Stimulated activated CD4-positive, alpha-beta T cell treated with anti-CD3 and anti-CD28 coated beads, Interleukin-4, amount 100 ng/mL, for 4 hours (primary cell): ENCODE data around the gene ZNF691.
"Not testable (repeated sequence)": the region's sequence is repeated elsewhere in the genome, so short reads cannot be mapped to it uniquely, and the experiment has no call there.

Experiments
- DNase-seq, 2 experiments: peaks; one replicate each; pipeline ENCODE4 v3.0.0-alpha.2; 2020

The ZNF691 gene, protein sequence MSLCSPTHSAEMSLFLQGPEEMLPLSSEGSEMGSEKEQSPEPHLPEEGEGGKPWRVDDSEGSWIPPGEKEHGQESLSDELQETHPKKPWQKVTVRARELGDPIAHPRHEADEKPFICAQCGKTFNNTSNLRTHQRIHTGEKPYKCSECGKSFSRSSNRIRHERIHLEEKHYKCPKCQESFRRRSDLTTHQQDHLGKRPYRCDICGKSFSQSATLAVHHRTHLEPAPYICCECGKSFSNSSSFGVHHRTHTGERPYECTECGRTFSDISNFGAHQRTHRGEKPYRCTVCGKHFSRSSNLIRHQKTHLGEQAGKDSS

DNA sequence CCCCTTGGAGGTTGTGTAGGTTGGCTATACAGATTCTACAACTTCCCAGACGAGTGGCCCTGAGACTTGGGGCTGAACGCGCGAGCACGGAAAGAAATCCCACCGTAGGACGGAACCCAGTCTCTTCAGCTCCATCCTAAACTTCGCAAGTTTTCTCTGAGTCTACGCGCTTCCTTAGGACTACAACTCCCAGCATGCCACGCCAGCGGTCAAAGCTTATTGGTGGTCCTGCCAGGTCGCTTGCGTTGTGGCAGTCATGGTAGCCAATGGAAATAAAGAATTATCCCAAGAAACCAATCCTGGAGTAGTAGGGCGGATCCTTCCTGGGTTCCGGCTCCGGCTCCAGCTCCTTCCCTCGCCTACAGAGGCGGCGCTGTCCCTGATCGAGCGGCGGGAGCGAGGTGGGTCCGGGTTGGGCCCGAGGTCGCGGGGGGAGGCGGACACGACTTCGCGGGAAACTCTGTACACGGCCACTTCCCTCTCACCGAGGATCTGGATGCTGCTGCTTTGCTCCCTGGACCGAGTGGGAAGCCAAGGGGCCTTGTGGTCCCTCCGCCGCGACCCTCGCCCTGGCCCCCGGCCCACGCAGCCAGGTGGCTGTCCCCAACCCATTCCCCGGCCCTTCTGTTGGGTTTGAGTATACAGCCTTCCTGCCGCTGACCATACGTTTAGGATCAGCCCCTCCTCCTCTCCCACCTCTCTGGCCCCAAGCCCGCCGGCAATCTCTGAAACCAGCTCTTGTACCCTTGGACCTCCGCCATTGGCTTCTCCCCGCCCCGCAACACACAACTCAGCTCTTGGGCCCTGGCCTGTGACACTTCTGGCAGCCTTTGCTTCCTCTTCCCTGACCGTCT, at the start of gene ZNF691:
Gene ZNF691 (plus strand): TSS at position 357 of the 854 bp plus-strand sequence. CDS start 3,046 bp downstream, outside the sequence.
- DNase-seq: peak; percentile 78 to 90

DNA sequence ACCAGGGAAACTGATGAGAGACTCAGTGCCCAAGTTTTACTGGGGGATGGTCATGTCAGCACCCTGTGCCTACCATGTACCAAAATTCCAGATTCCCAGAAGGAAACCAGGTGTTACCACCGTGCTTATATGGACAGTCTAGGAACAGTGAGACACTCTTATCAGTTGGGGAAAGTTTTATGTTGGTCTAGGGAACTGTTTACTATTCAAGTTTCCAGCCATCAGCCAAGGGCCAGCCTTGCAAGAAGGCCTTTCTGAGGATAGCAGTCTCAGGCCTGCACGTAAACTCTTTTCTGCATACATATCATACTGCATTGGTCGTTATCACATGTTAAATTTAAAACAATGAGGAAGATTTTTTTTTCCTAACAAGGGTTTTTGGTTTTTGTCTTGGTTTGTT, 49.0 kb upstream of the ZNF691 start:
- DNase-seq: no peak

DNA sequence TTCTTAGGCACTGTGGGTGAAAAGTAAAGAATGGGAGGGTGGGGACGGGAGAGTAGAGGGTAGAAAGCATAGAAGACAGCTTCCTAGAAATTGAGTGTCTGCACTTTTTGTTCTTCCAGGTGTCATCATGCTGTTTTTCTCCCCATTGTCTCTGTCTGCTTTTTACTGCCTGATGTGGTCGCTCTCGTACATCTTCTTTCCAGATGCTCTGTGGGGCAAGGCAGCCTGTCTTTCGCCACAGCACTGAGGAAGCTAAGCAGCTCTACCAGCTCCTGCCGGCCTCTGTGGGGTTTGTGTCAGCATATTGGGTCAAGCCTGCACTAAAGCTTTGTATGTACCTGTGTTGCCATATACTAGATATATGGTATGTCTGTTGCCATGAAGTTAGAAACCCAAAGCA, 48.4 kb upstream of the ZNF691 start:
- no peak for DNase-seq

DNA sequence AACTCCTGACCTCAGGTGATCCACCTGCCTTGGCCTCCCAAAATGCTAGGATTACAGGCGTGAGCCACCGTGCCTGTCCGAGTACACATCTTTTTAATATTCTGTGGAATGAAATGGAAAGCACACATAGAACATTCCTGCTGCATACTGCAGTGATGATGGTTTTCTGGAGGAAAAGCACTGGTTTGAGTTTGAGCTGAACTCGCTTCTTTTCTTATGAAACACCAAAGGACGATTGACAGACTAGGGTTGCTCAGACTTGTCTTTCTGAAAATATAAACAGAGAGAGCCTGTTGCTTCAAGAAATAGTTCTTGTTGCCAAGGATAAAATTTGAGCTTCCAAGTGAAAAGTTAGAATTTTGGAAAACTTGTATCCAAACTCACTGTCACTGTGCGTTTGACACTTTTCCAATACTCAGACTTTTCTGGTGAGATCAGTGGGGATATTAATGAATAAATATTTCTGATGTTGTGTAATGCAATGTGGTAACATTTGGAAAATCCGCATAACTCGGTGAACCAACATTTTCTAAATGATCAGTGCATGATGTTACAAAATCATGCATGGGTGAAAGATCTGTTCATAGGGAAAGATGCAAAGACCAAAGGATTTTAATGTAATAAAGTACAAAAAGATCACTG, 44.5 kb upstream of the ZNF691 start:
- DNase-seq: no peak

DNA sequence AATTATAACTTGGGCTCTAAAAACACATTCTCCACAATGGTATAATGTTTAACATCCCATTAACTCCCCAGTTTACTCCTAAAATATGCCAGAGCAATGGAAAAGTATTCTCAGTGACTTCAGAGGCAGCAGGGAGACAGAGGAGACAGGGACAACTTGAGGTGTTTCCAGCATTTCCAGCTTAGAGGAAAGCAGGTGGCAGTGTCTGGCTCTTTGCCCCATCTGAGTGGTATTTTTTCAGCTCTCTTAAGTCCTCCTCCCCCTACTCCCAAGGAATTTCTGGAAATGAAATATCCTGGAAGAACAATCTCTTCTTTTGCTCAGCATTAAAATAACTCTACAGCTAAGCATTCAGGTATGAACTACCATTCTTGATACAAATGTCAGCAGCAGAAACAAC, 40.2 kb upstream of the ZNF691 start:
- DNase-seq: no peak

DNA sequence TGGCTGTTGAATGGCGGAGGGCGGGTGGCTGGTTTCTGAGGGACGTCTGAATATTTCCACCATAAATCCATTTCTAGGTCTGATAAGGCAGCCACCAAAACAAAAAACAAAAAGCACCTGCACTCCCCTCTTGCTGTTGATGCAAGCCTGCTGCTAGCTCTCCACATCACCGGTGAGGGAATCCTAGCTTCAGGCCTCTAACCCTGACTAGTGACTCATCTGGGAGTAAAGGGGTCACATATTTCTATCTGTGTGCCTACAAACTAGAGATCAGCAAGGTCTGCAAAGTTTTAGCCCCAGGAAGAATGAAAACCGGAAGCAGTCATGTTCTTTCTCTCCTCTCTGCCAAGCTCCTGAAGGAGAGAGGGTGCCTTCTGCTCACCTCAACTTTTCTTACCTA, 39.8 kb upstream of the ZNF691 start:
- DNase-seq: no peak

DNA sequence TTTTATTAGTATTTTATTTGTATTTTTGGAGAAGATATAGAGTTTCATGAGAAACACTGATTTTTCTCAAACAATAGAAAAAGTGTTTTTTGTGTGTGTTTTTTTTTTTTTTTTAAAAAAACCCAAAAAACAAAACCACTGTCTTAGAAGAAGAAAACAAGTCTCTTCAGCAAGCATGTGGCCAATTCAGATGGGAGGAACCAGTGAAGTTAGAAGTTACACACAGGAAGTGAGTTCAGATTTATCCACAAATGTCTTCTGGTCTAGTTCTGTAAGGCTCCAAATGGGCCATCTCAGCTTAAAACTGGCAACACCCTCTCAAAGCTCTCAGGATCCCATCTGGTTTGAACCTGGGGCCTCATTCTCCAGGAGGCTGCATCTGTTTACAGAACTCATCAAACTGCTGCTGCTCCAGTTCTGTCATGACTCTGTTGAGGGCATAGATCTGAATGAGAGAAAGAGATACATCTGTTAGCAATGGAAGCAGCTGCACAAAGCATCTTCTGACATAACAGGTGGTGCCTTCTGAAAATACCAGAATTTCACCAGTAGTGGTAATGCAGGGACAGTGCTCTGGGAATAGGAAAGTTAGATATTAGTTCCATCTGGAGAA, 39.3 kb upstream of the ZNF691 start:
- DNase-seq: no peak

DNA sequence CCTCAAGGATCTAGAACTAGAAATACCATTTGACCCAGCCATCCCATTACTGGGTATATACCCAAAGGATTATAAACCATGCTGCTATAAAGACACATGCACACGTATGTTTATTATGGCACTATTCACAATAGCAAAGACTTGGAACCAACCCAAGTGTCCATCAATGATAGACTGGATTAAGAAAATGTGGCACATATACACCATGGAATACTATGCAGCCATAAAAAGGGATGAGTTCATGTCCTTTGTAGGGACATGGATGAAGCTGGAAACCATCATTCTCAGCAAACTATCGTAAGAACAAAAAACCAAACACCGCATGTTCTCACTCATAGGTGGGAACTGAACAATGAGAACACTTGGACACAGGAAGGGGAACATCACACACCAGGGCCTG, 31.6 kb upstream of the ZNF691 start:
- DNase-seq: not testable (repeated sequence)

DNA sequence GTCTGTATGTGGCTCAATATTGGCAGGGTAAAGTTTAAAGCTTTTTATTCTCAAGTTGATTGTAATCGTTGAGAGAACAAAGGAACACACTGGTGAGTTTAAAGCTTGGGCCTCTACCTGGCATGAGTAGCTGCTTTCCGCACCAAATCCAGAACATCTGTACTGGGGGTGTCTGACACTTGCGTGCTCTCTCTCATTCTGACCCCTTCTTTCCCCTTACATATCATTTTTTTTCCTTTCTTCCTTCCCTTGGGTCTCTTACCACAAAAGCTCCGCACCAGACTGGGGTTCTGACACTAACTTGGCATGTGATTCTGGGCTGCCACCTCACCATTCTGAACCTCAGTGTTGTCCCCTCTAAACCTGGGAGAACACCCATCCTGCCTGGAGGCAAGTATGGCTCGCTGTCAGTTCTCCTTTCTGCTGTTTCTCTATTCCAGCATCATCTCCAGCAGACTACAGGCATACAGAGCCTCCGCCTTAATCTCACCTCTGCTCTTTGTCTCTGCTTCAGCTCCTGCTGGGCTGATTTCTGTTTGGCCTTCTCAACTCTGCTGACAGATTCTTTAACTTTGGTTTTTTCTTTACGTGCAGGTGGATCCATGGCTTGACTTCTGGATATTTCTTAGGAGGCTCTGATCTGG, 30.4 kb upstream of the ZNF691 start:
- no peak for DNase-seq

DNA sequence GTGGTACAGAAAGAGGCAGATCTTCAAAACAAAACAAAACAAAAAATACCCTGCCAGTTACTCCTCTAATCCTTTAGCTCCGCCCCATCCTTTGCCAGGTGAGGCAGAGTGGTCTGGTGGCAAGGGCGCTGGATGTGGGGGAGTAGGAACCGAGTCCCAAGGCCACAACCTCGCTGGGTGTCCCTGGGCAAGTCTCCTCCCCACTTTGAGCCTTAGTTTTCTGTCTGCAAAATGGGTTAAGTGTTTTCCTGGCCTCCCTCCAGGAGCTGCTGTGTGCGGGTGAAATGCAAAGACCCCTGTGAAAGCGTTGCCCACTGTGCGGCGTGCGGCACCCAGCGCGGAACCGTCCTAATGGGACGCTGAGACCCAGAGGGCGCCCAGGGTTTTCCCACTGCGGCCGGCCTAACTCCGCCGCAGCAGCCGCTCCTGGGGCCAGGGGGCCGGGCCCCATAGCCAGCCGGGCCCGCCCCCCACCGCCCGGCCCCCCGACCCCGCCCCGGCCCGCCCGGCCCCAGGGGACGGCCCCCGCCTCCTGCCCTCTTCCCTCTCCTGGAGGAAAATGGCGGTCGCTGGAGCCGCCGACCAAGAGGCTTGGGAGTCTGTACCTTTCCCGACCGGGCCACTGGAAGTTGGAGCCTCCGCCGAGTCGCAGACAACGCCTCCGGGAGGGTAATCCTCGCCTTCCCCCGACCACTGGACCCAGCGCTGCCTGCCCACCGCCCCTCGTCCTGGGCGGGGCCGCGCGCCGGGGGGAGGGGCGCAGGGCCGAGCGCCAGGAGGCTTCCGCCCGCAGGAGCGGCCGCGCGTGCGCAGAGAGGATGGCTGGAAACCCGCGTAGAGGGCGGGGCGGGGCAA, 29.6 kb upstream of the ZNF691 start, which contains the start of the genes ERMAP and SVBP:
Gene ERMAP (plus strand): TSS at position 538 of the 855 bp plus-strand sequence. CDS start 13,327 bp downstream, outside the sequence.
Gene SVBP (minus strand): TSS at position 813 of the 855 bp plus-strand sequence. CDS start 853 bp downstream, outside the sequence.
- DNase-seq: peak; percentile 91 to 98

DNA sequence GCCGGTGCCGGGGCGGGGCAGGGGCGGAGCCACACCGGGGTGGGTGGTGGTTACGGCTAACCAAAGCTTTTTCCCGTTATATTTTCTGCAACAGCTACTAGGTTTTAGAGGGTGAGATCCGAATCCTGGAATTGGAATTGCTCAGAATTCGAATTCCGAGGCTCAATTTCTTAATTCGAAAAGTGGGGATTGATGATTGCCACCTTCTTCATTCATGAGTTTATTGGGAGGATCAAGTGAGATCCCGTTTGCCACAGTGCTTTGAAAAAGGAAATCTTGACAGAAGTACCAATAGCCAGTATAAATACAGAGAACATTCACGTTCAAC, 29.0 kb upstream of the ZNF691 start:
- DNase-seq: no peak

DNA sequence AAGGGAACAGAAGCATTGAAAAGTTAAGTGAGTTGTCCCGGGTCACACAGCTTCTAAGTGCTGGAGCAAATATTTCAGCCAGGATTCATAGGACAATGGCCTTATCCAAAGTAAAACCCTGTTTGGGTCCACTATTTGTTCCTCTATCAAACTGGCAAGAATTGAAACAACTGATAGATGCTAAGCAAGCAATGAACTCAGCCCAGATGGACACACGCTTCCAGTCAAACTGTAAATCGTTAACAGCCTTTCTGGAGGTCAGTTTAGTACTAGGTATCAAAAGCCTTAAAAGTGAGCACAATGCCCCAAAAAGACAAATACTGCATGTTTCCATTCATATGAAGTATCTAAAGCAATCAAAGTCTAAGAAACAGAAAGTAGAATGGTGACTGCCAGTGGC, 28.4 kb upstream of the ZNF691 start:
- no peak for DNase-seq

DNA sequence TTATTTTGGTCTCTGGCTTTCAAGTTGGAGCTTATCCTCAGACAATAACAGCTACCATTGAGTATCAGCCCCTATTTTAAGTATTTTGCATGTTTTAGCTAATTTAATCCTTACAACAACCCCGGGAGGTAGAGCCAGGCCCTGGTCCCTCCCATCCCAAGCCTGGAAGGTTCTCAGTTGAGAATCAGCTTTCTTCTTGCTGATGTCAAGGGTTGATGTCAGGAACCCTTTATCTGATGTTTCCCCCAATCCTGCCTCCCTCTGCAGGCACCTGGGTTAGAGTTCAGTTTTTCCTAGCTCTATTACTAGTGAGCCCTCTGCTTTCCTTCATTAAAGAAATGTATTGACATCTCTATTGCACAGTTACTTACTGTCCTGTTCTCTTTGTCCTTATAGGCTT, 25.6 kb upstream of the ZNF691 start:
- no peak for DNase-seq

DNA sequence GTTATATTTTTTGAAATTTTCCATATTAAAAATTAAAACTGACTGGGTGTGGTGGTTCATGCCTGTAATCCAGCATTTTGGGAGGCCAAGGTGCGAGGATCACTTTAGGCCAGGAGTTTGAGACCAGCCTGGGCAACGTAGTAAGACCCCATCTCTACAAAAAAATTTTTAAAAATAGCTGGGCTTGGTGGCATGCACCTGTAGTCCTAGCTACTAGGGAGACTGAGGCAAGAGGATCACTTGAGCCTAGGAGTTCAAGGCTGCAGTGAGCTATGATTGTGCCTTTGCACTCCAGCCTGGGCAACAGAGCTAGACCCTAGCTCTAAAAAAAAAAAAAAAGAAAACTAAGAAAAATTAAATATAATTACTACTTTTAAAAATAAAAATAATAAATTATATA, 24.7 kb upstream of the ZNF691 start:
- DNase-seq: no peak

DNA sequence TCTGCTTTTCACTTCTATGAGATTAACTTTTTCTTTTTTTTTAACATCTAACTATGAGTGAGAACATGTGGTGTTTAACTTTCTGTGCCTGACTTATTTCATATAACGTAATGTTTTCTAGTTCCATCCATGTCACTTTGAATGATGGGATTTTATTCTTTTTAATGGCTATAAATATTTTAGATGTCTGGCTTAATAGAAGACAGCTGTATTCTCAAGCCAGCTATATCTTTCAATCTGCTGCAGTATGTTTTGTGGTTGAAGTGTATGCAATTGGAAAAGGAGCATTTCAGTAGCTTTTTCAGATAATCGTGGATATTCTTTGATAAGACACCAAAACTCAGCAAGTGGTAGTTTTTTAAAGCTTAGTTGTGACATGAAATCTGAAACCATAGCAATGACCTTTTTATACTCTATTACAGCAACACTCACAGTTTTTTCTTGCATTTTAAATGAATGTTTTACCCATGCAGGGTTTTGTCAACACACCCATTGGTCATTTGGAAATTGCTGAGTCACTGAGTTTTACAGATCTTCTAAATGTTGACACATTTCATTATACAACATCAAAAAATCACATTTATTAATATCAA, 23.5 kb upstream of the ZNF691 start:
- DNase-seq: no peak

DNA sequence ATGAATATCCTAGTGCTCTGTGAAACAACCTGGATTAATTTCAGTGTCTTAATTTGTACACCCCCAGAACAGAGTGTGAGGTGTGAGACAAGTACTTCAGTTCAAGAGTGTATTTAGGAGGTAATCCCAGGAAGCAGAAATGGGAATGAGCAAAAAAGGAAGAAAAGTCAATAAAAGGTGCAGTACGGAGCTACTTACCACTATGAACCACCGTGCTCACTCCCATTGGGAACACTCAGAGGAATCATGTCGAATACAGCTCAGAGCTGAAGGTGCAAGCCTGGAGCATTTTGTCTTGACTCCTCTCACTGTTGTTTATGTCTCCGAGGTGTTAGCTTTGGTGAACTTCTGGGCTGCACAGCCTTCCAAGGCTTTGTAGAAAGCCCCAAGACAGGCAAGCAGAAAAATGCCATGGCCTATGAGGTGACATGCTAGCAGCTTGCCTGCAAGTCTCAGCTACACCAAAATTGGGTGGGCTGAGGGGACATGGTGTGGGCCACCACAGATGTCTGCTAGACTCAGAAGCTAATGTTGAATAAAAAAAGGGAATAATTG, 21.9 kb upstream of the ZNF691 start:
- no peak for DNase-seq

DNA sequence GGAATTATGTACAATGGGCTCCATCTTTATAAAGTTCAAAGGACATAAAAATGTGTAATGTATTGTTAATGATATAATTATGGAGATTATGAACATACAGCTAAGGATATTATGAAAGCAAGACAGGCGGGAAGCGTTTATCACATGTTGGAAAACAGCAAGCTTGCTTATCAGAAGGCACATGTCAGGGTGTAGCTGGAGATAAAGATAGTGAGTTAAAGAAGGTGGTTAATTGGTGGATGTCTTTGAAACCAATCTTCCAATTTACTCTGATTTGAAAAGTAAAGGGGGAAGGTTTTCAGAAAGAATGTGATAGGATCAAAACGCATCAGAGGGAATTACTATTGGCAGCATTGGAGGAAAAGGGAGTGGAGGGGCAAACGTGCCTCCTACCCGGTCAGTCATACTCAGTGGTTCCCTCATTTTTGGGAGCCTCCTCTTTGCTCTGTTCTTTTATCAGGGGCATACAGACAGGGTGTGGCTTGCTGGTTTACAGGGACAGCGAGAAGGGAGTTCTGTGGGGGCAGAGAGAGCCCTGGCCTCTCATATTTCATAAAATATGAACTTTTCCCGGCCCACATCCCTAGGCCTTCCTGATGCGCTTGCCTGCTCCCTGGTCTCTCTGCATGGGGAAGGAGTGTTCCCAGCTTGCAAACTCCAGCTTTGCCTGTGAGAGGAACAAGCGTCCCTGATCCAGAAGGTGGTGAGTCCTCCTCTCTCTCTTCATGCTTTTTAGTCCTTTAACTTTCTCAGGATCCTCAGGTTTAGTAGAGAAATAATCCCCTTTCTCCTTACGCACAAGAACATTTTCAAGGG, 21.2 kb upstream of the ZNF691 start:
- DNase-seq: no peak

DNA sequence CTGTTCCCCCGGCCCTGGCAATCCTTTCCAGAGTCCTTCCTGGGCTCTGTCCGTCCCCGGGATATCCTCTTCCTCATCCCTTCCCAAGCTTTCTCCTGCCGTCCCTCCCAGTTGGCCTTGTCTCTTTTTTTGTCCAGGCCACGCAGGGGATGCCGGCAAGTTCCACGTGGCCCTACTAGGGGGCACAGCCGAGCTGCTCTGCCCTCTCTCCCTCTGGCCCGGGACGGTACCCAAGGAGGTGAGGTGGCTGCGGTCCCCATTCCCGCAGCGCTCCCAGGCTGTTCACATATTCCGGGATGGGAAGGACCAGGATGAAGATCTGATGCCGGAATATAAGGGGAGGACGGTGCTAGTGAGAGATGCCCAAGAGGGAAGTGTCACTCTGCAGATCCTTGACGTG, 15.8 kb upstream of the ZNF691 start:
- DNase-seq: no peak

DNA sequence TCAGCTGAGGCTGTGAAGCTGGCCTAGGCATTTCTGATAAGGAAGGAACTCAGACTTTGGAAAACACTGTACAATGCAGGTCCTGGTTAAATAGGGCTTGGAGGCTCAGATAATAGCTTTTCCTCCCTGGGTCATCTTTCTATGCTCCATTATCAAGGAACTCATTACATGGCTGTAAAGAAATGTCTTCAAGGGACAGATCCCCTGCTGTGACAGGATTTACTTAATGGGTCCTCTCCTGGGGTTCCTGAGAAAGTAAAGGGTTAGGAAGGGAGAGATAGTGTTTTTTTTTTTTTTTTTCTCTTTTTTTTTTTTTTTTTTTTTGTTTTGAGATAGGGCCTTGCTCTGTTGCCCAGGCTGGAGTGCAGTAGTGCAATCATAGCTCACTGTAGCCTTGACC, 15.1 kb upstream of the ZNF691 start:
- DNase-seq: no peak

DNA sequence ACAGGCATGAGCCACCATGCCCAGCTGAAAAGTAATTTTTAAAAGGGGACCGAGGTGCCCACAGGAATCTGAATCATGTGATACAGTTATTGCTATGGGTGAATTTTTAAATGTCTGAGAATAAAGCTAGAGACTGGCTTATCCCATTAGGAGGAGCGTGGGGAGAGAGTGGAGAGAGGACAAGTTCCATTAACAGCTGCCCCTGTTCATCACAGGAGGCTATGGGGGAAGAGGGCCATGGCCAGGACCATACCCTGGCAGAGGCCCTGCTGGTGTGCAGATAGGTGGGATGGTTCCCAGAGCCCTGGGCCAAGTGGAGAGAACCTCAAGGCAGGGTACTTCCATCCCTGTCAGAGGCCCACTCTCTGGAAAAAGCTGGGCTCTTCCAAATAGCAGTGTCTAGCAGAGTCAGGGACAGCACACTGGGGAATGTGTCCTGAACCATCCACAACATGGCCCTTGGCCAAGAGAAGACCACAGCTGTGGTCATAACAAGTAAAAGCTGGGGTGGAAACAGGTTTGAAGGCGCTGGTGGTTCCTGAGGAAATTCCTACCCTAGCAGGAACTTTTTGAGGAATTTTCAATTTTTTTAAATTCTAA, 13.7 kb upstream of the ZNF691 start:
- no peak for DNase-seq
